Epithelial cell of proximal tubule (primary cell): ENCODE results near the gene ARL15. TPM values are rescaled to one million over a fixed set of nuclear protein-coding genes. Genes with fewer than 3 reads are reported as not detected.

Experiments used
- DNase-seq: peaks from one replicate; pipeline ENCODE4 v3.0.0-alpha.2; 2011; ENCODE audit warnings: low read depth
- H3K4me3 ChIP-seq: 2 replicates; pipeline ENCODE4 v1.5.1; 2011; ENCODE audit warnings: low read depth, mild to moderate bottlenecking, low read length
- total RNA-seq: library from RNA; depleted of rRNA; stranded (reverse); fragments of >200 nt; gene quantifications from 2 replicates; pipeline ENCODE4 v1.2.3, GENCODE V29; 2015
- TF ChIP-seq, protein P1 (sequence below): conservative IDR thresholded peaks from 2 replicates; pipeline ENCODE4 v1.5.1; 2012; ENCODE audit warnings: low read depth, mild to moderate bottlenecking, low read length

Gene ARL15
- total RNA-seq, 1 donor from 2014 or later: 1.9 TPM

DNA sequence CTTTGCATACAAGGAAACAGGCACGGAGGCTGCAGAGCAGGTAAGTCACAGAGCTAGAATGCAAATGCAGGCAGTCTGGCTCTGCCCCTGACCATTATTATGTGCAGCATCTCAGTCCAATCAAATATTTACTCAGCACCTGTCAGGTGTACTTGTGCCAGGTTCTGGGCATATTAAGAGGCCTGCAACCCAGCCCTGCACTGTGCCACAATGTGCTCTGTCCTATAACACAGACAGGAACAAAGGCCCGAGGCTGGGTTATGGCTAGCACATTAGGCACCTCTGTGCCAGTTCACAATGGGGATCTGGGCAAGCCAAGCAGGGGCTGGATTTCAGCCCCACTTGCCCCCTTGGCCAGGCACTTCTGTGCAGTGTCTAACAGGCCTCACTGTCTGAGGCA lies 14.0 kb downstream of the ARL15 start:
- no peak overlapping the region for H3K4me3 ChIP-seq
- no peak for DNase-seq

DNA sequence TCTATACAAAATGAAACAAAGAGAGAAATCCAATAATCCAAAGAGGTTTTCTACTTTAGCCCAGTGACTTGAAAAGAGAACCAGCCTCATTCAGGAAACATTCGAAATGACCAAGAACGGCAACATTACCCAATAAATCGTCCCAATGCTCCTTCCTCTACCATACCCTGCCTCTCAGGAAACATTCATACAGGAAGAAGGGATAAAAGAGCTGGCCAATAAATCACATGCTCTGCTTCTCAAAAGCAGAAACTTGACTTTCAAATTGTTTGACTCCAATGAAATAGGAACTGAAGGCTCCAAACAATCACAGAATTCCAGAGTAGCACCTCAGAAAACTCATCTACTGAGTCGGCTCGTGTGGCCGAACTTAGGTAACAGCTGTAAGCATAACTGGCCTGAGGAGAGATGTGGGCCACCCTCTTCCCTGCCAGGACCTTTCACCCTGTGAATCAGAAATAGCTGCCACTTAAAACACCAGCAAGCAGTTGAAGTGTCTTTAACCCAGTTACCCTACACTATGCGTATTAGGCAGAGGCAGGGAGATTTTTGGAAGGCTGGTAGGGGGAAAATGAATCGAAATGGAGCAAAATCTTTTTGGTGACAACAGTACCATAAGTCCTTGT lies 14.6 kb downstream of the ARL15 start:
- DNase-seq: no peak
- TF ChIP-seq, protein P1, sequence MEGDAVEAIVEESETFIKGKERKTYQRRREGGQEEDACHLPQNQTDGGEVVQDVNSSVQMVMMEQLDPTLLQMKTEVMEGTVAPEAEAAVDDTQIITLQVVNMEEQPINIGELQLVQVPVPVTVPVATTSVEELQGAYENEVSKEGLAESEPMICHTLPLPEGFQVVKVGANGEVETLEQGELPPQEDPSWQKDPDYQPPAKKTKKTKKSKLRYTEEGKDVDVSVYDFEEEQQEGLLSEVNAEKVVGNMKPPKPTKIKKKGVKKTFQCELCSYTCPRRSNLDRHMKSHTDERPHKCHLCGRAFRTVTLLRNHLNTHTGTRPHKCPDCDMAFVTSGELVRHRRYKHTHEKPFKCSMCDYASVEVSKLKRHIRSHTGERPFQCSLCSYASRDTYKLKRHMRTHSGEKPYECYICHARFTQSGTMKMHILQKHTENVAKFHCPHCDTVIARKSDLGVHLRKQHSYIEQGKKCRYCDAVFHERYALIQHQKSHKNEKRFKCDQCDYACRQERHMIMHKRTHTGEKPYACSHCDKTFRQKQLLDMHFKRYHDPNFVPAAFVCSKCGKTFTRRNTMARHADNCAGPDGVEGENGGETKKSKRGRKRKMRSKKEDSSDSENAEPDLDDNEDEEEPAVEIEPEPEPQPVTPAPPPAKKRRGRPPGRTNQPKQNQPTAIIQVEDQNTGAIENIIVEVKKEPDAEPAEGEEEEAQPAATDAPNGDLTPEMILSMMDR: no peak

More for the DNA sequence above, 14.0 kb downstream of the ARL15 start:
- TF ChIP-seq, protein P1: no peak

DNA sequence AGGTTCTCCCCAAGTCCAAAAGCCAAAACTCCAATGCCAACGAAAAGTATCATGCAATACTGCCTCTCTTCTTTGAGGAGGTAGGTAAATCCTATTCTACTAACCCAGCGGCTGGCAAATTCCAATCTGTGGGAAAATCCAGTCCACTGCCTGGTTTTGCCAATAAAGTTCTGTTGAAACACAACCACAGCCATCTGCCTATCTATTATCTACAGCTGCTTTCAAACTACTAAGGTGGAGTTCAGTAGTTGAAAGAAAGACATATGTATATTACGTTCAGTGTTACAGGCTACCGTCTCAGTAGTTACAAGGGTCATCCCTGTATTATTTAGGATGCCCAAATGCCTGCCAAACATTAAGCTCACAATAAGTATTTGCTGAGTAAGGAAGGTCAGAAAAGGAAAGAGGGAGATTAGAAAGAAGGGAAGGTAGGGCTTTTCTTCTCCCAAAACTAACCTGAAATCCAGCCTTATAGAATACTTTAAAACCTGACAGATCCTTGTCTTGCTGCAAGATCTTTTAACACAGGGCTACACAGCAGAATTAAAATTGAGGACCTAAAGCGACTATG lies 16.2 kb downstream of the ARL15 start:
- no peak for DNase-seq
- TF ChIP-seq, protein P1: no peak
- H3K4me3 ChIP-seq: no peak overlapping the region

More for the DNA sequence above, 14.6 kb downstream of the ARL15 start:
- no peak overlapping the region for H3K4me3 ChIP-seq

DNA sequence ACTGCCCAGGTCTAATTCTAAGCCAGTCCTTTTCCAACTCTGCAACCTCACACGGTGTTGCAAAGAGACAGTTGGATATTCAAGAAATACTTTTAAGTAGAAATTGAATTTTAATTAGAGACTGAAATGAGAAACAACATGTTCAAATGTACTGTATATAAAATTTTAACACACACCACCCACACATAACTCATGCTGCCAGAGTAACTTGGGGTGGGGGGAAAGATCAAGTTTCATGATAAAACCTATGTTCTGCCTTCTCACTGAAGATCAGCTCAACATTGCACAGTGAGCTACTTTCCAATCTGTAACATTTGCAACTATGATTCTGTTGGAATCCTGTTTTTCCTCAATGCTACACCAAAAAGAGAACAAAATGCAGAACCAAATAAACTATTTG lies 17.5 kb downstream of the ARL15 start:
- no peak overlapping the region for H3K4me3 ChIP-seq
- DNase-seq: no peak
- TF ChIP-seq, protein P1: no peak

DNA sequence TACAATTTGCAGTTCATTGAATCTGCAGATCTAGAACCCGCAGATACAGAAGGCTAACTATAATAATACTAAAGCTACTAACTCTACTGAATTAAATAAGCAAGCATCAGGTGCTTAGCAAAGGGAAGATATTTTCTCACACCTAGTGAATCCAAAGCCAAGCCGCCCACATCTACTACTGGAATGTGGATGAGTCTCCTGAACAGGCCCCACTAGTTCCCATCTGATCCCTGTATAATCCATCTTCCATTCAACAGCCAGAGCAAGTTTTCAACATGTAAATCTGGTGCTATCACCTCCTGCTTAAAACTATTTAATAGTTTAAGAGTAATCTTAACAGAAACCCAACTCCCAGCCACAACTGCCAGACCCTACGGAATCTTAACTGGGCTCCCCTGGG lies 18.9 kb downstream of the ARL15 start:
- TF ChIP-seq, protein P1: no peak
- DNase-seq: no peak

DNA sequence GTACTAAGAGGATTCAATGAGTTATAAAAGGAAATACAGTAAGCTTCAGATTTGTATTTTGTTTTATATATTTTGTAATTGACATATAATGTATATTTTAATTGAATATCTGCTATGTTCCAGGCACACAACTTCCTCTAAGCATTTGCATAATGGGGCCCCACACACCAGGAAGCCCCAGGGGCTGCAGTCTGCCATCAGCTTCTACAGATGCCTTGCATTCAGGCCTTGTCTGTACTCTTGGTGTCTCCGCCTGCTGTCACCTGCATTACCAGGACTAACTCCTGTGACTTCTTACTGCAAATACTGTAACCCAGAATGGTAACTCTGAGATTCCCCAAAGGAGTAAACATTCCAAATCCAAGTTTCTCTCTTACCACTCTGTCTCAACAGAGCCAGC lies 20.6 kb downstream of the ARL15 start:
- TF ChIP-seq, protein P1: no peak
- no peak for DNase-seq
- H3K4me3 ChIP-seq: no peak overlapping the region

More for the DNA sequence above, 18.9 kb downstream of the ARL15 start:
- no peak overlapping the region for H3K4me3 ChIP-seq
